ENCODE results near the gene DNAH17. TPM values are rescaled to one million over a fixed set of nuclear protein-coding genes. Genes with fewer than 3 reads are reported as not detected.

The DNAH17 gene
- total and polyA plus RNA-seq, 2 of the 13 experiments (the other 11 are each of a cell fraction or from before 2014, with no cell fraction given) = 0.86 to 1.6 TPM

- FAIRE-seq = no peak
- no peak for TF ChIP-seq NKX3-1 (CRISPR knock-in tag; IDR thresholded peaks at IDR 0.05)
- no peak for TF ChIP-seq GABPB1 (CRISPR knock-in tag; IDR thresholded peaks at IDR 0.05)
- no peak for TF ChIP-seq ZNF572 (CRISPR knock-in tag; IDR thresholded peaks at IDR 0.05)
- no peak for TF ChIP-seq ZNF788 (CRISPR knock-in tag; IDR thresholded peaks at IDR 0.05; ENCODE audit: borderline replicate concordance)
- TF ChIP-seq PLSCR1 (CRISPR knock-in tag; IDR thresholded peaks at IDR 0.05; ENCODE audit: borderline replicate concordance) = no peak
- no peak for TF ChIP-seq ZNF280B (CRISPR knock-in tag; IDR thresholded peaks at IDR 0.05; ENCODE audit: borderline replicate concordance)
- TF ChIP-seq SIN3A (IDR thresholded peaks at IDR 0.05; ENCODE audit: borderline replicate concordance, low read depth, low read length) = no peak
- no peak for TF ChIP-seq ZNF142 (CRISPR knock-in tag; IDR thresholded peaks at IDR 0.05)
- TF ChIP-seq NCOR1 (IDR thresholded peaks at IDR 0.05; ENCODE audit: borderline replicate concordance, low read length) = no peak
- TF ChIP-seq TERF1 (CRISPR knock-in tag; IDR thresholded peaks at IDR 0.05) = no peak
- no peak for TF ChIP-seq ZNF343 (CRISPR knock-in tag; IDR thresholded peaks at IDR 0.05)
- no peak for TF ChIP-seq JUND (CRISPR knock-in tag; IDR thresholded peaks at IDR 0.05)
- no peak for TF ChIP-seq ZNF703 (CRISPR knock-in tag; IDR thresholded peaks at IDR 0.05; ENCODE audit: borderline replicate concordance)
- TF ChIP-seq KLF9 (CRISPR knock-in tag; IDR thresholded peaks at IDR 0.05; ENCODE audit: low read depth) = no peak
- CTCF ChIA-PET (ENCODE audit: low intra/inter-chr PET ratio, low total read pairs) = no interaction called here
- H3K9ac ChIP-seq (ENCODE audit: insufficient read depth, low read depth, low read length) = no peak overlapping the region
- H3K27ac ChIP-seq (ENCODE audit: extremely low read length, insufficient read depth, low read length) = no peak overlapping the region
- H4K20me1 ChIP-seq (ENCODE audit: insufficient read depth, low read length) = peaks cover 6% of the 10 kb centered on the region; the same call in 1 of the 2 replicates
- H3K27me3 ChIP-seq (ENCODE audit: control insufficient read depth in 1 of 2, insufficient read depth in 2 of 2, low read length in 2 of 2) = no peaks in the 10 kb centered on the region
- POLR2A ChIA-PET = no interaction called here
- H2AFZ ChIP-seq (ENCODE audit: low read length) = no peak overlapping the region
- H3K36me3 ChIP-seq (replicated peaks in 1 of 2; ENCODE audit: control insufficient read depth in 1 of 2, insufficient read depth in 2 of 2, low read length in 2 of 2) = peaks cover 31 to 61% of the 10 kb centered on the region in 2 experiments
- H3K4me1 ChIP-seq (ENCODE audit: insufficient read depth, low read length) = peaks cover 38% of the 10 kb centered on the region
- 96% methylated on average over 7 of the region's 7 CpGs for WGBS (ENCODE audit: low lambda C conversion rate)
- peaks cover 30% of the 10 kb centered on the region for H3K79me2 ChIP-seq (ENCODE audit: insufficient read depth, low read length)
- in situ Hi-C loops (cut with HindIII; ENCODE audit: extremely low pct_ligation_motif_present, low pct_unique_long_range_greater_than_20kb) = no loop called here
- H3K9me3 ChIP-seq (ENCODE audit: low read length) = no peaks in the 10 kb centered on the region
- H3K4me3 ChIP-seq (replicated peaks in 1 of 3; ENCODE audit: insufficient read depth in 1 of 3, low read depth in 2 of 3, low read length in 3 of 3) = no peak overlapping the region
- no TSS peak for BruUV-seq (replicated peaks)
- ATAC-seq = no peak
- no peak overlapping the region for H3K4me2 ChIP-seq (ENCODE audit: low read depth, low read length)
- intact Hi-C loops (cut with micrococcal nuclease; ENCODE audit: unreplicated experiment) = no loop called here
- no peak for DNase-seq (ENCODE audit: low spot score)
Observed at GRCh38 chr17:78394209-78394608, 183.0 kb downstream of the DNAH17 start.

All from HepG2 (cell line).